GDM1 (cell line): ENCODE data around the gene PACS2.
"Not testable (repeated sequence)": the region's sequence is repeated elsewhere in the genome, so short reads cannot be mapped to it uniquely, and the experiment has no call there.

Experiments
- DNase-seq: peaks from one replicate; lab custom pipeline; 2025; lab: John Stamatoyannopoulos, UW

PACS2 gene

GRCh38 chr14:105288936-105289335 is 25.6 kb upstream of the PACS2 start:
- not testable (repeated sequence) for DNase-seq

DNA sequence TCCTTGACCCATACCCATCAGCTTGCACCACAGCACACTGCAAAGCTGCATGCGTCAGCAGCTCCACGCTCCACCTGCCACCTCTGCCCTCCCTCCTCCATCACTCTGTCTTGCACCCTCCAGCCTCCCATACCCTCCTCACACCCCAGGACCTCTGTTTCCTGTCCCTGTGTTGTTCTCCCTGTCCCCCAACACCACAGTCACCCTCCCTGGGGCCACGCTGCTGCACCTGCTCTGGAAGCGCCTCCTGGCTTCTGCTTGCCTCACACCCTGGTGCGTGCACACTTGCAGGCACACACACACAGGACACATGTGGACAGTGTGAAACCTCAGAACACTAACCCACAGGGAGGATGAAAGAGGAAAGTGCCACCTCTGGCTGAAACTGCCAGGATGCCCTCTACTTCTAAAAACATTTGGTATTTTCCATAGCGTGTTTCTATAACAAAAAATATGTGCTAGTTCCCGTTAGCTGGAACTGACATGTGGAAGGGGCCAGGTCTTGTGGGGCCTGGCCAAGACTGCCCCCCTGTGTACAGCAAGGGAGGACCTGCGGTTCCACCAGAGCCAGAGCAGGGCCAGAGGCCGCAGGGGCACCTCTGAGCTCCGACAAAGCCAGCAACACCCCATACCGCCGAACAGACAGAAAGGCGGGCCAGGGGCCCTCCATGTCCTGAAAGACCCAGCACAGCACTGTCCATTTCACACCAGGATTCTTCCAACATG is 23.8 kb upstream of the PACS2 start:
- peak; percentile 31 for DNase-seq

GRCh38 chr14:105292826-105293711 is 21.5 kb upstream of the PACS2 start:
- peak; percentile 90 for DNase-seq

GRCh38 chr14:105294142-105294597 is 20.4 kb upstream of the PACS2 start:
- DNase-seq: peak; percentile 66

DNA sequence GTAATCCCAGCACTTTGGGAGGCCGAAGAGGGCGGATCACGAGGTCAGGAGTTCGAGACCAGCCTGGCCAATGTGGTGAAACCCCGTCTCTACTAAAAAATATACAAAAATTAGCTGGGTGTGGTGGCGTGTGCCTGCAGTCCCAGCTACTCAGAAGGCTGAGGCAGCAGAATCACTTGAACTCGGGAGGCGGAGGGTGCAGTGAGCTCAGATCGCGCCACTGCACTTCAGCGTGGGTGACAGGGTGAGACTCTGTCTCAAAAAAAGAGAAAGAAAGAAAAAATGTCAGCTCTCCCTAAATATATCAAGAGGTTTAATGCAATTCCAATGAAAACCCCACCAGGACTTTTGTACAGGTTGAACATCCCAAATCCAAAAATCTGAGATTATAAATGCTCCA is 17.2 kb upstream of the PACS2 start:
- DNase-seq: not testable (repeated sequence)

- DNase-seq: no peak
Observed at GRCh38 chr14:105299654-105300541, 14.7 kb upstream of the PACS2 start.

GRCh38 chr14:105300542-105301102 is 13.9 kb upstream of the PACS2 start, which contains the start of gene BRF1:
BRF1 (minus strand) TSS chr14:105301001; CDS start chr14:105300629, 372 bp downstream.
- DNase-seq: peak; percentile 97

GRCh38 chr14:105301103-105301914 is 13.2 kb upstream of the PACS2 start:
- peak; percentile 97 for DNase-seq

DNA sequence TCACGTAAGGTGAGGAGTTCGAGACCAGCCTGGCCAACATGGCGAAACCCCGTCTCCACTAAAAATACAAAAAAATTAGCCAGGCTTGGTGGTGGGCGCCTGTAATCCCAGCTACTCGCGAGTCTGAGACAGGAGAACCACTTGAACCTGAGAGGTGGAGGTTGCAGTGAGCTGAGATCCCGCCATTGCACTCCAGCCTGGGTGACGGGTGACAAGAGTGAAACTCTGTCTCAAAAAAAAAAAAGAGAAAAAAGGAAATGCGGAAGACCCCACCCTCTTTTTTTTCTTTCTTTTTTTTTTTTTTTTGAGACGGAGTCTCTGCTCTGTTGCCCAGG is 12.7 kb upstream of the PACS2 start:
- DNase-seq: not testable (repeated sequence)

DNA sequence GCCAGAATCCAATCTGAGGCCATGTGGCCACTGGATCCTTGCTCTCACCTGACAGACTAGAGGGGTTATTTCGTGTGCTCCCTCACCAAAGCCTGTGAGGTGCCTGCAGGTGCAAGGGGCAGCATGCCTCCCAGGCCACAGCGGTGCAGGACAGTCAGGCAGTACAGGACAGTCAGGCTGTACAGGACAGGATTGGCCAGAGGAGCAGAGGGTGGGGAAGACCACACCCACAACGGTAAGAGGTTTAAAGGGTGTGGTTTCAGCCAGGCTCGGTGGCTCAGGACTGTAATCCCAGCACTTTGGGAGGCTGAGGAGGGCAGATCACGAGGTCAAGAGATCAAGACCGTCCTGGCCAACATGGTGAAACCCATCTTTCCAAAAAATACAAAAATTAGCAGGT is 10.6 kb upstream of the PACS2 start:
- no peak for DNase-seq

DNA sequence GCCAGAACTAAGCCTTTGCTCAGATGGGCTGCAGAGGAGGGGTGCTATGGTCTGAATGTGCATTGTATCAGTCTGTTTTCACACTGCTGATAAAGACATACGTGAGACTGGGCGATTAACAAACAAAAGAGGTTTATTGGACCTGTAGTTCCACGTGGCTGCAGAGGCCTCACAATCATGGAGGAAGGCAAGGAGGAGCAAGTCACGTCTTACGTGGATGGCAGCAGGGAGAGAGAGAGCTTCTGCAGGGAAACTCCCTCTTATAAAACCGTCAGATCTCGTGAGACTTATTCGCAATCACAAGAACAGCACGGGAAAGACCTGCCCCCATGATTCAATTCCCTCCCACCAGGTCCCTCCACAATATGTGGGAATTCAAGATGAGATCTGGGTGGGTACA is 10.0 kb upstream of the PACS2 start:
- no peak for DNase-seq

DNA sequence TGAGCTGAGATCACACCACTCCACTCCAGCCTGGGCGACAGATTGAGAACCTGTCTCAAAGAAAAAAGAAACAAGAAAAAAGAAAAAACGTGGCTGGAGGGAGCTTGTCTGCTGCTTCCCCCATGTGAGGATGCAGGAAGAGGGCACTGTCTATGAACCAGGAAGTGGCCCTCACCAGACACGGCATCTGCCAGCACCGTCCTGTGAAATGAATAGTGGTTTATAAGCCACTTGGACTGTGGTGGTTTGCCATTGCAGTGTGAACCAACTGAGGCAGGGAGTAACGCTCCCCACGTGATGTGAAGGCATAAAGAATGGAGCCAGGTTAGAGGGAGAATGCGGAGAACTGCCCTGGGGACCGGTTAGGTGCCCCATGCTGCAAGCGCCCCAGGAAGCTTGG is 9.2 kb upstream of the PACS2 start:
- no peak for DNase-seq

GRCh38 chr14:105305791-105306190 is 8.8 kb upstream of the PACS2 start:
- DNase-seq: no peak

DNA sequence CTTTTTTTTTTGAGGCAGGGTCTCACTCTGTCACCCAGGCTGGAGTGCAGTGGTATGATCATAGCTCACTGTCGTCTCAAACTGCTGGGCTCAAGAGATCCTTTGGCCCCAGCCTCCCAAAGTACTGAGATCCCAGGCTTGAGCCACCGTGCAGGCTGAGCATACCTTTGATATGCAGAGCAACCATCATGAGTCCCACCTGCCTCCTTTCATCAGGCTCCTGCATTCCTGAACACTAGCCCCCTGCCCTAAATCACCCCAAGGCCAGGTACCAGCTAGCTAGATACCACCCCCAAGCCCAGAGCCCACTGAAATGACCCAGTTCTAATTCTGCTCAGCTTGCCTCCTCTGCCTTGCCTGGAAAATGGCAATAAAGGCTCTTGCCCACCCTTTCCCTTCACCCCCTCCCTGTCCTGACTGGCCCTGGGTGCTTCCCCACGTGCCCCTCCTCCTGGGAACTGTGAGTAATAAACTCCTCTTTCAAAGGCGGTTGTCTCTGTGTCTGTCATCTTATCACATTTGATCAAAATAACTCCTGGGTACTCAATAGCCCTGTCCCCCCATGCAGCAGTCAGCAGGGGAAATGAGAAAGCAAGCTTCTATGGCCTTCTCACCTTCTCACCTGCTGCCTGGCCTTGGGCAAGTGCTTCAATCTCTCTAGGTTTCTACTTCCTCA is 7.4 kb upstream of the PACS2 start:
- DNase-seq: no peak

GRCh38 chr14:105309371-105309770 is 5.2 kb upstream of the PACS2 start:
- no peak for DNase-seq

DNA sequence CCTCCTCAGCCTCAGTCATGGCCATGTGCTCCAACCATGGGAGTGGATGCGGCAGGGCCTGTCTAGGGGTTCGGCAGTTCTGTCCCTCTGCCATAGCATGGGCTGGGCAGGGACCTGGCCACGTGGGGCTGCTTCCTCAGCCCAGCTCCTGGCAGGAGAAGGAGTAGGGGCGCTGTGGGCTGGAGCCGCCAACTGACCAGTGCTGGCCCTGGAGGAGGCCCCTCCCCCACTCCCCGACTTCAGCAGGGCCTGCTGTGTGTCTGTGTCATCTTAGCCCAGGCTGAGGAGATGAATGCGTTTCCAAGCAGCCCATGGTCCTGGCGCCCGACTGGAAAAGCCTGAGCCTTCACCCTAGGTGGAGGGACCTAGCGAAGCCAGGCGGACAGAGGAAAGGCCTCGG is 2.7 kb upstream of the PACS2 start:
- DNase-seq: no peak

DNA sequence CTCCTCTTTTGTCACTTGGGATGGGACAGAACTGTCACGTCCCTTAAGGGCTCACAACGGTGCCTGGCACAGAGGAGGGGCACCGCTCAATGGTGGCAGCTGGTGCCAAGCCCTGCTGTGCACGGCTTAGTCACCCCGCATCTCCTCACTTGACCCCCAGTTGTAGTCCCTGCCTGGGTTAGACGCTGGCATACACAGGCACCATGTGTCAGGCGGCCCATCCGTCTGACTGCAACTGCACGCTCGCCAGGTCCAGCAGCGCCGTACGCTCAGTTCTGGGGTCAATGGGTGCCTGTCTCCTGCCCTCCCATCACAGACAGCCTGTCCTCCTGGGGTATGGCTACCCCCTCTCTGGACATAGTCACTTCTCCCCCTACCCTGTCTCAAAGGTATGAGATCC is 1.6 kb upstream of the PACS2 start:
- no peak for DNase-seq

- DNase-seq: no peak
Observed at GRCh38 chr14:105313381-105314286, 914 bp upstream of the PACS2 start.

DNA sequence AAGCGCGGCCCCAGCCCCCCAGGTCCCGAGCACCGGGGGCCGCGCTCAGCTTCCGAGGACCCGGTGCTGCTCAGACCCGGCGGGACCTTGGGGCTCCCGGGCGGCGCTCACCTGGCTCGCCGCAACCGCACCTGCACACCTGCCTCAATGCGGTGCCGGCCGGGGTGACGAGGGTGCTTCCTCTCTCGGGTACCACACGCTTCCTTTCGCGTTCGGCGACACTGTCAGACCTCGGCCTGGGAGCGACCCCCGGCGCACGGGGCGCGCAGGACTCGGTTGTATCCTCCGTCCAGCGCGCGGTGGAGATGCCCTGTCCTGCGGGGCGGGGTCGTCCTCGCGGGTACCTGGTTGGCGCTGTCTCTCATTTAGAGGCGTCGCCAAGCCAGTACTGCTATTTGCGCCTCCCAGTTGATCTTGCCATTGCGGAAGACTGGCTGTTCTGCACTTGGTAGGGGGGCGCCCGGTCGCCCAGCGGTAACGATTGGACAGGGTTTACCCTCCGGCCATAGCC is 718 bp downstream of the PACS2 start:
- no peak for DNase-seq
